Body of pancreas (tissue), 4 donors: Measurements from ENCODE around the gene HSD17B10.

ENCODE experiments used
- POLR2A ChIP-seq, 3 donors: fragments of 450-650 bp; IDR thresholded peaks; one replicate each; pipeline ENCODE4 v1.6.1; 2016; ENCODE audit warnings: antibody characterized with exemption in 3 of 3, mild to moderate bottlenecking in 2 of 3
- TF ChIP-seq, protein P1 (sequence below), 7 experiments: fragments of 450-650 bp in 4 of 7; fragments of 200-600 bp in 3 of 7; sonication (generic) in 3 of 7; IDR thresholded peaks; one replicate each; pipeline ENCODE4 v1.5.1; 2016 to 2019; ENCODE audit warnings: antibody characterized with exemption in 7 of 7

DNA sequence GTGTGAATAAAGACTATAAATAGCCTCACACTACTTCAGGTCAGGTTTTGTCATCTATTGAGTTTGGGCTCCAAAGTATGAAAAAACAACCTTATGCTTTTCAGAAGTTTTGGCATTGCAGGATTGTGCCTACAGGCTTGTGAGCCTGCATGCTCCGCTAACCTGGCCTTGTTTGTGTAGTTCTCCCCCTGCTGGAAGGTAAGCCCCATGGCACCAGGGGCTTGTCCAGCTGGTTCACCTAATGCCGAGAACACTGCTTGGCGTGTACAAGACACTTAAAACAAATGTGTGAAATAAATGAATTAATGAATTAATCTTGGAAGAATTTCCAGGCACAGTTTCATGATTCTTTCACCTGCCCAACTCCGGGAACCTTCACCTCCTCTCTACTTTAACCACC is 1.8 kb upstream of the HSD17B10 start:
- TF ChIP-seq POLR2A (IDR thresholded peaks at IDR 0.05), result no peak
- TF ChIP-seq, protein P1, sequence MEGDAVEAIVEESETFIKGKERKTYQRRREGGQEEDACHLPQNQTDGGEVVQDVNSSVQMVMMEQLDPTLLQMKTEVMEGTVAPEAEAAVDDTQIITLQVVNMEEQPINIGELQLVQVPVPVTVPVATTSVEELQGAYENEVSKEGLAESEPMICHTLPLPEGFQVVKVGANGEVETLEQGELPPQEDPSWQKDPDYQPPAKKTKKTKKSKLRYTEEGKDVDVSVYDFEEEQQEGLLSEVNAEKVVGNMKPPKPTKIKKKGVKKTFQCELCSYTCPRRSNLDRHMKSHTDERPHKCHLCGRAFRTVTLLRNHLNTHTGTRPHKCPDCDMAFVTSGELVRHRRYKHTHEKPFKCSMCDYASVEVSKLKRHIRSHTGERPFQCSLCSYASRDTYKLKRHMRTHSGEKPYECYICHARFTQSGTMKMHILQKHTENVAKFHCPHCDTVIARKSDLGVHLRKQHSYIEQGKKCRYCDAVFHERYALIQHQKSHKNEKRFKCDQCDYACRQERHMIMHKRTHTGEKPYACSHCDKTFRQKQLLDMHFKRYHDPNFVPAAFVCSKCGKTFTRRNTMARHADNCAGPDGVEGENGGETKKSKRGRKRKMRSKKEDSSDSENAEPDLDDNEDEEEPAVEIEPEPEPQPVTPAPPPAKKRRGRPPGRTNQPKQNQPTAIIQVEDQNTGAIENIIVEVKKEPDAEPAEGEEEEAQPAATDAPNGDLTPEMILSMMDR (IDR thresholded peaks at IDR 0.05), result peak; percentile 52 to 89 (median 71)
